ENCODE measurements around the gene RABGGTA. TPM values are rescaled to one million over a fixed set of nuclear protein-coding genes. Genes with fewer than 3 reads are reported as not detected.
"Not testable (repeated sequence)": the region's sequence is repeated elsewhere in the genome, so short reads cannot be mapped to it uniquely, and the experiment has no call there.

Gene RABGGTA
- total and polyA plus RNA-seq, 10 of the 15 experiments (the other 5 are each of a cell fraction or from before 2014, with no cell fraction given) = 19.1 to 75.6 (median 46.9) TPM

DNA sequence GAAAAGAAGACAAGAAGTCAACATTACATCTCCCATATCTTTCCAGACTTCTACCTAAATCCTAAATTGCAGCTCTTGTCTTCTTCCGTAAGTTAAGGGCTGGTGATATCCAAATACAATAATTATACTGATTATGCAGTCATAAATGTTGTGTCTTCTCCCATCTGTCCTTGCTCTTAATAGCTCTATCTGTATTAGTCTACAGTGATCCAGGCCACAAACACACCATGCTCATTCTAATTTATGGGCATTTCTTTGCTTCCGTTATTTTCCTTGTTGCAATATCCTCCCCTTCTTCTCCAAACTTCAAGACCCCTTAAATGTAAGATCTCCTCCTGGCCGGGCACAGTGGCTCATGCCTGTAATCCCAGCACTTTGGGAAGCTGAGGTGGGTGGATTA is 51.9 kb downstream of the RABGGTA start:
- Histone ChIP-seq H3K27ac (ENCODE audit: control insufficient read depth, insufficient read depth) (no peak overlapping the region), H3K4me1 (ENCODE audit: control insufficient read depth, insufficient read depth, low read length) (peaks cover 3% of the 10 kb centered on the region), H2AFZ (ENCODE audit: control insufficient read depth, low read depth, low read length) (no peak overlapping the region), H4K20me1 (ENCODE audit: control insufficient read depth, insufficient read depth) (no peaks in the 10 kb centered on the region), H3K36me3 (ENCODE audit: control insufficient read depth in 2 of 2, insufficient read depth in 2 of 2, low read length in 1 of 2) (peaks cover 2 to 8% of the 10 kb centered on the region in 2 experiments; a peak in 3 of 4 replicates), H3K27me3 (replicated peaks in 1 of 2; ENCODE audit: control insufficient read depth in 2 of 2, insufficient read depth in 2 of 2, low read length in 1 of 2) (no peaks in the 10 kb centered on the region), H3K9ac (ENCODE audit: control insufficient read depth, insufficient read depth, low read length) (no peak overlapping the region), H3K9me3 (replicated peaks; ENCODE audit: control insufficient read depth, insufficient read depth, low read length) (no peaks in the 10 kb centered on the region), H3K4me2 (ENCODE audit: control insufficient read depth, insufficient read depth) (no peak overlapping the region), H3K4me3 (no peak overlapping the region), H3K79me2 (ENCODE audit: control insufficient read depth, insufficient read depth, low read length) (peaks cover 8% of the 10 kb centered on the region)
- SMC1A ChIA-PET (ENCODE audit: uncharacterized antibody, unreplicated experiment) = interaction anchor here (0.9 to 2.0 kb wide), 4 partner anchors 13 to 77 kb away, joined by 3 to 12 read pairs (median 4); partner anchors contain the start of genes GMPR2 and NEDD8
- POLR2A ChIA-PET = interaction anchor here (1.1 kb wide), 1 partner anchor 20 kb away, joined by 11 read pairs; no protein-coding TSS in a partner anchor
- FAIRE-seq (no peak), DNase-seq (ENCODE audit: low read depth, low spot score) (no peak), ATAC-seq (no peak)
- intact Hi-C loops (cut with micrococcal nuclease; ENCODE audit: unreplicated experiment) (loop anchor here (10.0 kb wide), 1 partner anchor 205 kb away; no protein-coding TSS in a partner anchor), in situ Hi-C loops (cut with MboI) (no loop called here)
- no peak for TF ChIP-seq NR2C2 (IDR thresholded peaks at IDR 0.05; ENCODE audit: borderline replicate concordance, control insufficient read depth, insufficient read length, low read depth)
- no peak for TF ChIP-seq POLR2A (IDR thresholded peaks at IDR 0.05; ENCODE audit: low read depth, low read length)
- BruUV-seq (replicated peaks) = no TSS peak
- CTCF ChIA-PET = interaction anchor here (1.5 to 3.4 kb wide), 4 partner anchors 8 to 88 kb away, joined by 5 to 24 read pairs (median 9); partner anchors contain the start of genes CIDEB and TINF2
- 49% methylated on average over 3 of the region's 3 CpGs for WGBS (ENCODE audit: insufficient coverage, insufficient replicate concordance, low lambda C conversion rate, missing lambda C conversion rate)
- RAD21 ChIA-PET (ENCODE audit: unreplicated experiment) = interaction anchor here (0.7 kb wide), 1 partner anchor 81 kb away, joined by 3 read pairs; no protein-coding TSS in a partner anchor

DNA sequence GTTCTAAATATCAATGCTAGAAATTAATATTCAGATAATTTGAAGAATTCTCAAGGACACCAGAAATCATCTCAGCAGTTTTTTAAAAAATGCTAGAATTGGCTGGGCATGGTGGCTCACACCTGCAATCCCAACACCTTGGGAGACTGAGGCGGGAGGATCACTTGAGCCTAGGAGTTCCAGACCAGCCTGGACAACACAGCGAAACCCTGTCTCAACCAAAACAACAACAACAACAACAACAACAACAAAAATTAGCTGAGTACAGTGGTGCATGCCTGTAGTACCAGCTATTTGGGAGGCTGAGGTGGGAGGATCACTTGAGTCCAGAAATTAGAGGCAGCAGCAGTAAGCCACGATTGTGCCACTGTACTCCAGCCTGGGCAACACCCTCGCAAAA is 52.3 kb downstream of the RABGGTA start:
- ATAC-seq (no peak), FAIRE-seq (no peak), DNase-seq (ENCODE audit: low read depth, low spot score) (no peak)
- Histone ChIP-seq H3K79me2 (ENCODE audit: control insufficient read depth, insufficient read depth, low read length) (peaks cover 8% of the 10 kb centered on the region), H3K36me3 (ENCODE audit: control insufficient read depth in 2 of 2, insufficient read depth in 2 of 2, low read length in 1 of 2) (peaks cover 2 to 8% of the 10 kb centered on the region in 2 experiments; a peak in 3 of 4 replicates), H3K4me1 (ENCODE audit: control insufficient read depth, insufficient read depth, low read length) (peaks cover 7% of the 10 kb centered on the region), H3K9me3 (replicated peaks; ENCODE audit: control insufficient read depth, insufficient read depth, low read length) (no peaks in the 10 kb centered on the region), H3K27ac (ENCODE audit: control insufficient read depth, insufficient read depth) (no peak overlapping the region), H3K4me2 (ENCODE audit: control insufficient read depth, insufficient read depth) (no peak overlapping the region), H4K20me1 (ENCODE audit: control insufficient read depth, insufficient read depth) (no peaks in the 10 kb centered on the region), H2AFZ (ENCODE audit: control insufficient read depth, low read depth, low read length) (no peak overlapping the region), H3K9ac (ENCODE audit: control insufficient read depth, insufficient read depth, low read length) (no peak overlapping the region), H3K27me3 (replicated peaks in 1 of 2; ENCODE audit: control insufficient read depth in 2 of 2, insufficient read depth in 2 of 2, low read length in 1 of 2) (no peaks in the 10 kb centered on the region), H3K4me3 (no peak overlapping the region)
- 100% methylated on average over 2 of the region's 4 CpGs for WGBS (ENCODE audit: insufficient coverage, insufficient replicate concordance, low lambda C conversion rate, missing lambda C conversion rate)
- intact Hi-C loops (cut with micrococcal nuclease; ENCODE audit: unreplicated experiment) (loop anchor here (10.0 kb wide), 1 partner anchor 204 kb away; no protein-coding TSS in a partner anchor), in situ Hi-C loops (cut with MboI) (no loop called here)
- ChIA-PET CTCF (interaction anchor here (1.5 to 3.4 kb wide), 4 partner anchors 9 to 89 kb away, joined by 5 to 24 read pairs (median 9); partner anchors contain the start of genes CIDEB and TINF2), RAD21 (ENCODE audit: unreplicated experiment) (interaction anchor here (0.7 kb wide), 1 partner anchor 81 kb away, joined by 3 read pairs; no protein-coding TSS in a partner anchor), POLR2A (interaction anchor here (1.1 kb wide), 1 partner anchor 20 kb away, joined by 11 read pairs; no protein-coding TSS in a partner anchor), SMC1A (ENCODE audit: uncharacterized antibody, unreplicated experiment) (interaction anchor here (0.9 to 2.0 kb wide), 2 partner anchors 13 to 15 kb away, joined by 4 to 12 read pairs; partner anchors contain the start of genes GMPR2 and NEDD8)
- BruUV-seq (replicated peaks) = no TSS peak
- TF ChIP-seq SMAD1 (IDR thresholded peaks at IDR 0.05; ENCODE audit: low read depth, partially characterized antibody) = no peak

- not testable (repeated sequence) for FAIRE-seq; BruUV-seq (replicated peaks)
Measured at GRCh38 chr14:24216876-24217275, 54.5 kb downstream of the RABGGTA start.

More at GRCh38 chr14:24216876-24217275, 54.5 kb downstream of the RABGGTA start:
- CTCF ChIA-PET = interaction anchor here (2.9 to 6.3 kb wide), 4 partner anchors 25 to 91 kb away, joined by 18 to 54 read pairs (median 38); partner anchors contain the start of genes CIDEB, RABGGTA and TINF2
- POLR2A ChIA-PET = interaction anchor here (2.1 kb wide), 1 partner anchor 22 kb away, joined by 10 read pairs; the partner anchor contains the start of gene TM9SF1
- H4K20me1 ChIP-seq (ENCODE audit: control insufficient read depth, insufficient read depth); H3K27ac ChIP-seq (ENCODE audit: control insufficient read depth, insufficient read depth); ATAC-seq; H3K27me3 ChIP-seq (replicated peaks in 1 of 2; ENCODE audit: control insufficient read depth in 2 of 2, insufficient read depth in 2 of 2, low read length in 1 of 2); DNase-seq (ENCODE audit: low read depth, low spot score); H3K9ac ChIP-seq (ENCODE audit: control insufficient read depth, insufficient read depth, low read length); H3K4me2 ChIP-seq (ENCODE audit: control insufficient read depth, insufficient read depth); in situ Hi-C loops (cut with MboI); H3K9me3 ChIP-seq (replicated peaks; ENCODE audit: control insufficient read depth, insufficient read depth, low read length); H3K4me3 ChIP-seq; H2AFZ ChIP-seq (ENCODE audit: control insufficient read depth, low read depth, low read length): not testable (repeated sequence)
- SMC1A ChIA-PET (ENCODE audit: uncharacterized antibody, unreplicated experiment) = interaction anchor here (0.8 to 1.8 kb wide), 4 partner anchors 18 to 108 kb away, joined by 3 to 11 read pairs (median 4); partner anchors contain the start of genes CIDEB and TINF2
- peaks cover 14% of the 10 kb centered on the region for H3K79me2 ChIP-seq (ENCODE audit: control insufficient read depth, insufficient read depth, low read length)
- intact Hi-C loops (cut with micrococcal nuclease; ENCODE audit: unreplicated experiment) = loop anchor here (1.0 to 10.0 kb wide), 4 partner anchors 25 to 202 kb away; partner anchors contain the start of genes RABGGTA and TINF2
- RAD21 ChIA-PET (ENCODE audit: unreplicated experiment) = interaction anchor here (2.0 to 2.9 kb wide), 2 partner anchors 75 to 91 kb away, joined by 5 to 23 read pairs; partner anchors contain the start of genes CIDEB and EMC9
- H3K36me3 ChIP-seq (ENCODE audit: control insufficient read depth in 2 of 2, insufficient read depth in 2 of 2, low read length in 1 of 2) = peaks cover 2 to 12% of the 10 kb centered on the region in 2 experiments
- WGBS (ENCODE audit: insufficient coverage, insufficient replicate concordance, low lambda C conversion rate, missing lambda C conversion rate) = 57% methylated on average over 1 of the region's 1 CpG
- peaks cover 13% of the 10 kb centered on the region for H3K4me1 ChIP-seq (ENCODE audit: control insufficient read depth, insufficient read depth, low read length)

Data from GM12878 (cell line).